ENCODE results near the gene CAPZB.

CAPZB gene

GRCh38 chr1:19439464-19440171 is 45.7 kb downstream of the CAPZB start:
- TF ChIP-seq, protein P1, sequence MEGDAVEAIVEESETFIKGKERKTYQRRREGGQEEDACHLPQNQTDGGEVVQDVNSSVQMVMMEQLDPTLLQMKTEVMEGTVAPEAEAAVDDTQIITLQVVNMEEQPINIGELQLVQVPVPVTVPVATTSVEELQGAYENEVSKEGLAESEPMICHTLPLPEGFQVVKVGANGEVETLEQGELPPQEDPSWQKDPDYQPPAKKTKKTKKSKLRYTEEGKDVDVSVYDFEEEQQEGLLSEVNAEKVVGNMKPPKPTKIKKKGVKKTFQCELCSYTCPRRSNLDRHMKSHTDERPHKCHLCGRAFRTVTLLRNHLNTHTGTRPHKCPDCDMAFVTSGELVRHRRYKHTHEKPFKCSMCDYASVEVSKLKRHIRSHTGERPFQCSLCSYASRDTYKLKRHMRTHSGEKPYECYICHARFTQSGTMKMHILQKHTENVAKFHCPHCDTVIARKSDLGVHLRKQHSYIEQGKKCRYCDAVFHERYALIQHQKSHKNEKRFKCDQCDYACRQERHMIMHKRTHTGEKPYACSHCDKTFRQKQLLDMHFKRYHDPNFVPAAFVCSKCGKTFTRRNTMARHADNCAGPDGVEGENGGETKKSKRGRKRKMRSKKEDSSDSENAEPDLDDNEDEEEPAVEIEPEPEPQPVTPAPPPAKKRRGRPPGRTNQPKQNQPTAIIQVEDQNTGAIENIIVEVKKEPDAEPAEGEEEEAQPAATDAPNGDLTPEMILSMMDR (IDR thresholded peaks at IDR 0.05) = no peak

GRCh38 chr1:19438516-19439195 is 46.7 kb downstream of the CAPZB start:
- TF ChIP-seq, protein P1 (IDR thresholded peaks at IDR 0.05) = no peak

GRCh38 chr1:19437891-19438294 is 47.4 kb downstream of the CAPZB start:
- TF ChIP-seq, protein P1 (IDR thresholded peaks at IDR 0.05) = no peak

GRCh38 chr1:19436716-19437476 is 48.4 kb downstream of the CAPZB start:
- TF ChIP-seq, protein P1 (IDR thresholded peaks at IDR 0.05) = no peak

DNA sequence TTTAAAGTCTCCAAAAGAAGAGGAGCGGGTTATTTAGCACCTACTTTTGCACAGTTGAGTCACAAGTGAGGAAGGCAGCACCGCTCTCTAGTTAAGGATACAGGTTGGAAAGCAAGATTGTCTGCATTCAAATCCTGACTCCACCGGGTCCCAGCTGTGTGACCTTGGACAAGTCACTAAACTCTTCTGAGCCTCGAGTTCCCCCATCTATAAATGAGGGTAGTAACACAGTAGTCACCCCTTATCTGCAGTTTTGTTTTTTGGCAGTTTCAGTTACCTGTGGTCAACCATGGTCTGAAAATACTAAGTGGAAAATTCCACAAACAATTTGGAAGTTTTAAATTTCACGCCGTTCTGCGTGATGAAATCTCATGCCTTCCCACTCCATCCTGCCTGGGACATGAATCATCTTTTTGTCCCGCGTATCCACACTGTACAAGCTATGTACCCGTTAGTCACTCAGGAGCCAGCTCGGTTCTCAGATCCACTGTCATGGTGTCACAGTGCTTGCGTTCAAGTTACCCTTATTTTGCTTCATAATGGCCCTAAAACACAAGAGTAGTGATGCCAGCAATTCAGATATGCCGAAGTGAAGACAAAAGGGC is 49.4 kb downstream of the CAPZB start:
- TF ChIP-seq, protein P1 (IDR thresholded peaks at IDR 0.05) = no peak

DNA sequence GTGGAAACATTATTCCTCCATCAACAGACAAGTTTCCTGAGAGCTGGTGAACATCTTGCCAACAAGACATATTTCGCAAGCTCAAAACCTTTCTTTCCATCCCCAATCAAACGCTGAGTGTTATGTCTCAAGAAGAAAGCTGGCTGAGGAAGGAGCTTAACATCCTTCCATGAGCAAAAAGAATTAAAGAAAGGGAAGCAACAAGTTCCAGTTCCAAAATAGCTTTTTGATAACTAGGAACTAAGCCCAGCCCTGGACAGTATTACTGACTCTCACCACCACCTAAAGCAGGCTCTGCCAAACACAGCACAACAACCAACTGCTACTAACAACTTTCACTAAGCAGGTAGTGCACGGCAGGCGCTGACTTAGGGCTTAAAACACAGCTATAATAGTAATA is 50.2 kb downstream of the CAPZB start:
- TF ChIP-seq, protein P1 (IDR thresholded peaks at IDR 0.05) = no peak

- TF ChIP-seq, protein P1 (IDR thresholded peaks at IDR 0.05) = no peak
Observed at GRCh38 chr1:19433719-19433998, 51.7 kb downstream of the CAPZB start.
